ENCODE measurements around the gene CENPU.

Gene CENPU

GRCh38 chr4:184699941-184700340, 34.0 kb downstream of the CENPU start:
- no peak for DNase-seq

GRCh38 chr4:184697956-184698355, 35.9 kb downstream of the CENPU start:
- DNase-seq: no peak

- no peak for DNase-seq
These were observed 38.6 kb downstream of the CENPU start for GRCh38 chr4:184695178-184695896.

- no peak for DNase-seq
These were observed 39.4 kb downstream of the CENPU start for GRCh38 chr4:184694412-184694956.

GRCh38 chr4:184693056-184693455, 40.8 kb downstream of the CENPU start:
- DNase-seq: no peak

GRCh38 chr4:184689681-184690080, 44.2 kb downstream of the CENPU start:
- peak in 1 of 2 experiments; percentile 5 for DNase-seq

- no peak for DNase-seq
These were observed 45.4 kb downstream of the CENPU start for GRCh38 chr4:184688447-184688846.

- no peak for DNase-seq
These were observed 45.9 kb downstream of the CENPU start for GRCh38 chr4:184688005-184688404.

GRCh38 chr4:184684491-184685189, 49.3 kb downstream of the CENPU start:
- peak; percentile 76 to 81 for DNase-seq

- DNase-seq: no peak
These were observed 52.0 kb downstream of the CENPU start for GRCh38 chr4:184681916-184682315.

GRCh38 chr4:184680698-184681097, 53.2 kb downstream of the CENPU start:
- DNase-seq: no peak

GRCh38 chr4:184675821-184676492, 57.9 kb downstream of the CENPU start:
- DNase-seq: no peak

- DNase-seq: no peak
These were observed 58.9 kb downstream of the CENPU start for GRCh38 chr4:184675018-184675417.

GRCh38 chr4:184674011-184674410, 59.9 kb downstream of the CENPU start:
- DNase-seq: no peak

GRCh38 chr4:184672741-184673140, 61.2 kb downstream of the CENPU start:
- no peak for DNase-seq

GRCh38 chr4:184671101-184671500, 62.8 kb downstream of the CENPU start:
- DNase-seq: no peak

- DNase-seq: no peak
These were observed 64.6 kb downstream of the CENPU start for GRCh38 chr4:184669251-184669650.

- DNase-seq: peak; percentile 44 to 71
These were observed 65.3 kb downstream of the CENPU start for GRCh38 chr4:184668511-184669114.

- DNase-seq: no peak
These were observed 65.8 kb downstream of the CENPU start for GRCh38 chr4:184668096-184668495.

- no peak for DNase-seq
These were observed 67.2 kb downstream of the CENPU start for GRCh38 chr4:184666670-184667069.

GRCh38 chr4:184664445-184665210, 69.3 kb downstream of the CENPU start:
- peak in 1 of 2 experiments; percentile 18 for DNase-seq

GRCh38 chr4:184662236-184662635, 71.7 kb downstream of the CENPU start:
- no peak for DNase-seq
